Body of pancreas (tissue), 4 donors: ENCODE results near the gene FIZ1. TPM values are rescaled to one million over a fixed set of nuclear protein-coding genes. Genes with fewer than 3 reads are reported as not detected.
A peak's percentile ranks its signal among the peaks of the same experiment; 100 is the strongest.

Source experiments
- ATAC-seq: fragments of 150-250 bp; one replicate; pipeline ENCODE4 v1.9.1; 2016
- DNase-seq, 4 donors: peaks; one replicate each; pipeline ENCODE4 v3.0.0-alpha.2; 2019
- H3K27ac ChIP-seq, 4 donors: fragments of 200-600 bp; sonication (generic); 1 replicate in 3 of 4; 2 replicates in 1 of 4; pipeline versions ENCODE4 v1.5.1 to v1.6.1; 2016 to 2019; ENCODE audit warnings: mild to moderate bottlenecking in 1 of 4, mixed read lengths in 1 of 4, moderate library complexity in 1 of 4
- H3K27me3 ChIP-seq, 2 donors: fragments of 200-600 bp; sonication (generic); one replicate each; pipeline ENCODE4 v1.6.0; 2016; ENCODE audit warnings: mild to moderate bottlenecking in 1 of 2
- H3K36me3 ChIP-seq, 2 donors: fragments of 200-600 bp; sonication (generic); replicated peaks in 1 of 2; 2 replicates each; pipeline ENCODE4 v1.5.1; 2016; ENCODE audit warnings: low read depth in 2 of 2; ENCODE audit not compliant: insufficient read depth in 1 of 2
- H3K4me1 ChIP-seq: fragments of 200-600 bp; sonication (generic); one replicate; pipeline ENCODE4 v1.6.0; 2016
- H3K4me3 ChIP-seq, 2 donors: fragments of 200-600 bp; sonication (generic); 1 replicate in 1 of 2; 2 replicates in 1 of 2; pipeline ENCODE4 v1.5.1; 2016 to 2019
- H3K9me3 ChIP-seq, 3 donors: fragments of 200-600 bp; sonication (generic); 1 replicate in 2 of 3; 2 replicates in 1 of 3; pipeline ENCODE4 v1.5.1; 2016
- CTCF ChIP-seq, 7 experiments: fragments of 450-650 bp in 4 of 7; fragments of 200-600 bp in 3 of 7; sonication (generic) in 3 of 7; IDR thresholded peaks; one replicate each; pipeline ENCODE4 v1.5.1; 2016 to 2019; ENCODE audit warnings: antibody characterized with exemption in 7 of 7
- POLR2A ChIP-seq, 3 donors: fragments of 450-650 bp; IDR thresholded peaks; one replicate each; pipeline ENCODE4 v1.6.1; 2016; ENCODE audit warnings: antibody characterized with exemption in 3 of 3, mild to moderate bottlenecking in 2 of 3
- WGBS, 2 donors: methylation state at CpG; one replicate each; pipeline ENCODE4 v1.1.5; 2017; 5-methylcytosine and 5-hydroxymethylcytosine counted together
- intact Hi-C: fragments of 100-400 bp; cut with DNase I; formaldehyde crosslinking; loops from one replicate; pipeline ENCODE4 v1.15.1; 2023
- total RNA-seq, 2 donors: library from RNA; depleted of rRNA; stranded (reverse); fragments of >200 nt; gene quantifications; one replicate each; pipeline ENCODE4 v1.1.0, GENCODE V29; 2016

The FIZ1 gene
- total RNA-seq, 2 donors from 2014 or later, result 5.7 to 13.5 TPM

- Histone ChIP-seq H3K36me3 (no peaks in the 10 kb centered on the region), H3K9me3 (no peaks in the 10 kb centered on the region), H3K4me3 (peak overlapping the region; percentile 96 to 100), H3K27ac (peak overlapping the region; percentile 94 to 97 (median 96)), H3K27me3 (no peaks in the 10 kb centered on the region), H3K4me1 (peaks cover 63% of the 10 kb centered on the region)
- no peak for TF ChIP-seq POLR2A (IDR thresholded peaks at IDR 0.05)
- no peak for TF ChIP-seq CTCF (IDR thresholded peaks at IDR 0.05)
- WGBS, 2 donors, result 35 to 39% methylated on average over 7 of the region's 7 CpGs
- DNase-seq (no peak), ATAC-seq (no peak)
- intact Hi-C loops, result no loop called here
These were observed 36.6 kb upstream of the FIZ1 start for GRCh38 chr19:55635856-55636440.

GRCh38 chr19:55635334-55635717 lies 36.0 kb upstream of the FIZ1 start:
- TF ChIP-seq CTCF (IDR thresholded peaks at IDR 0.05), result no peak
- no peak for TF ChIP-seq POLR2A (IDR thresholded peaks at IDR 0.05)
- intact Hi-C loops, result no loop called here
- DNase-seq (no peak), ATAC-seq (no peak)
- Histone ChIP-seq H3K9me3 (no peaks in the 10 kb centered on the region), H3K27ac (peak overlapping the region; percentile 94 to 97 (median 96)), H3K36me3 (no peaks in the 10 kb centered on the region), H3K4me1 (peaks cover 59% of the 10 kb centered on the region), H3K4me3 (peak overlapping the region; percentile 96 to 100), H3K27me3 (no peaks in the 10 kb centered on the region)
- WGBS, 2 donors, result 1 to 3% methylated on average over 9 of the region's 9 CpGs

- intact Hi-C loops, result loop anchor here (5.0 kb wide), 1 partner anchor 117 kb away; no protein-coding TSS in a partner anchor
These were observed 34.5 kb upstream of the FIZ1 start for GRCh38 chr19:55633861-55634260.

GRCh38 chr19:55632463-55632834 lies 33.1 kb upstream of the FIZ1 start:
- TF ChIP-seq CTCF (IDR thresholded peaks at IDR 0.05) (peak; percentile 65 to 91 (median 88)), POLR2A (IDR thresholded peaks at IDR 0.05) (no peak)
- 21 to 29% methylated on average over 3 of the region's 3 CpGs for WGBS, 2 donors
- DNase-seq (peak; percentile 94 to 97 (median 96)), ATAC-seq (peak; percentile 72)
- peaks cover 37% of the 10 kb centered on the region for H3K4me1 ChIP-seq
- H3K27ac ChIP-seq, result peak overlapping the region in 3 of 4 donors; percentile 7 to 47 (median 44)
- intact Hi-C loops, result loop anchor here (5.0 kb wide), 1 partner anchor 115 kb away; no protein-coding TSS in a partner anchor
- no peaks in the 10 kb centered on the region for H3K9me3 ChIP-seq
- H3K4me3 ChIP-seq, result no peak overlapping the region
- no peaks in the 10 kb centered on the region for H3K27me3 ChIP-seq
- H3K36me3 ChIP-seq, result no peaks in the 10 kb centered on the region

More at GRCh38 chr19:55633861-55634260, 34.5 kb upstream of the FIZ1 start:
- no peaks in the 10 kb centered on the region for H3K36me3 ChIP-seq
- WGBS, 2 donors, result 71 to 91% methylated on average over 4 to 8 of the region's 8 CpGs
- no peaks in the 10 kb centered on the region for H3K9me3 ChIP-seq
- peaks cover 46% of the 10 kb centered on the region for H3K4me1 ChIP-seq
- no peak overlapping the region for H3K4me3 ChIP-seq
- H3K27ac ChIP-seq, result peak overlapping the region in 1 of 4 donors; percentile 97
- no peaks in the 10 kb centered on the region for H3K27me3 ChIP-seq
- DNase-seq (no peak), ATAC-seq (no peak)
- TF ChIP-seq POLR2A (IDR thresholded peaks at IDR 0.05) (no peak), CTCF (IDR thresholded peaks at IDR 0.05) (no peak)

GRCh38 chr19:55626350-55626749 lies 27.0 kb upstream of the FIZ1 start:
- TF ChIP-seq CTCF (IDR thresholded peaks at IDR 0.05) (no peak), POLR2A (IDR thresholded peaks at IDR 0.05) (no peak)
- Histone ChIP-seq H3K27me3 (no peaks in the 10 kb centered on the region), H3K27ac (no peak overlapping the region), H3K9me3 (no peaks in the 10 kb centered on the region), H3K4me3 (no peak overlapping the region), H3K36me3 (no peaks in the 10 kb centered on the region), H3K4me1 (peaks cover 13% of the 10 kb centered on the region)
- DNase-seq (no peak), ATAC-seq (no peak)
- 72 to 80% methylated on average over 11 of the region's 11 CpGs for WGBS, 2 donors
- intact Hi-C loops, result no loop called here
